Thyroid gland (tissue), 4 donors: ENCODE measurements around the gene U2SURP. TPM values are rescaled to one million over a fixed set of nuclear protein-coding genes. Genes with fewer than 3 reads are reported as not detected.
A peak's percentile ranks its signal among the peaks of the same experiment; 100 is the strongest.

Experiments
- DNase-seq, 2 donors: peaks; one replicate each; pipeline ENCODE4 v3.0.0-alpha.2; 2019
- H3K27ac ChIP-seq, 3 donors: fragments of 200-600 bp; sonication (generic); 1 replicate in 2 of 3; 2 replicates in 1 of 3; pipeline ENCODE4 v1.5.1; 2016 to 2019; ENCODE audit warnings: mild to moderate bottlenecking in 1 of 3, moderate library complexity in 1 of 3
- H3K27me3 ChIP-seq: fragments of 200-600 bp; sonication (generic); one replicate; pipeline ENCODE4 v1.5.1; 2019
- H3K36me3 ChIP-seq, 2 donors: fragments of 200-600 bp; sonication (generic); one replicate each; pipeline ENCODE4 v1.5.1; 2016 to 2019
- H3K4me1 ChIP-seq, 2 donors: fragments of 200-600 bp; sonication (generic); one replicate each; pipeline ENCODE4 v1.5.1; 2017 to 2019
- H3K4me3 ChIP-seq, 3 donors: fragments of 200-600 bp; sonication (generic); replicated peaks in 1 of 3; 1 replicate in 2 of 3; 2 replicates in 1 of 3; pipeline ENCODE4 v1.5.1; 2016; ENCODE audit warnings: mild to moderate bottlenecking in 1 of 3
- H3K9me3 ChIP-seq: fragments of 200-600 bp; sonication (generic); one replicate; pipeline ENCODE4 v1.5.1; 2017
- POLR2A ChIP-seq, 2 donors: fragments of 450-650 bp; IDR thresholded peaks; one replicate each; pipeline ENCODE4 v1.6.1; 2017; ENCODE audit warnings: antibody characterized with exemption in 2 of 2, mild to moderate bottlenecking in 2 of 2, moderate library complexity in 1 of 2
- WGBS, 2 donors: methylation state at CpG; one replicate each; pipeline ENCODE4 v1.1.5; 2017; 5-methylcytosine and 5-hydroxymethylcytosine counted together
- intact Hi-C: fragments of 100-400 bp; cut with DNase I; formaldehyde crosslinking; loops from one replicate; pipeline ENCODE4 v1.15.1; 2023
- total RNA-seq, 4 donors: library from RNA; depleted of rRNA; stranded (reverse); fragments of >200 nt; gene quantifications; one replicate each; pipeline ENCODE4 v1.2.3, GENCODE V29; 2016
- TF ChIP-seq, protein P1 (sequence below), 6 experiments: fragments of 200-600 bp in 3 of 6; fragments of 450-650 bp in 3 of 6; sonication (generic) in 3 of 6; IDR thresholded peaks; one replicate each; pipeline ENCODE4 v1.5.1; 2016 to 2019; ENCODE audit warnings: antibody characterized with exemption in 6 of 6, mild to moderate bottlenecking in 2 of 6, inconsistent platforms in 1 of 6, moderate library complexity in 1 of 6

The U2SURP gene
- total RNA-seq, 4 donors from 2014 or later, result 87.8 to 144 (median 102) TPM

DNA sequence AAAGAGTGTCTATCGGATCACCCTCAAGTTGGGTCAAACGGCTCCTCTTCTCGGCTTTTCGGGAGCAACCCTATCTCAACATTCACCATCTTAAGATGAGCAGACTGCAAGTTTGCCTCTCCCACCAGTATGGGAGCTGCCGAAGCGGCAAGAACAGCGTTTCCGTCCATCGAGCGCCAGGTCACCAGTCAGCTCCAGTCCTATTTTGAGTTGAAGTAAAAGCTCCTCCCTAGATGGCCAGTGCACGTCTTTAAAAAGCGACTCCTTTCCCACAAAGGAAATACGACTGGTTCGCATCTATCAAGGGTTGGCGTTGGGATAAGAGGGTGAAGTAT is 369 bp upstream of the U2SURP start:
- Histone ChIP-seq H3K27me3 (no peaks in the 10 kb centered on the region), H3K9me3 (no peaks in the 10 kb centered on the region), H3K4me1 (peaks cover 14 to 17% of the 10 kb centered on the region in 2 donors), H3K36me3 (no peaks in the 10 kb centered on the region), H3K27ac (peak overlapping the region; percentile 86 to 98 (median 93)), H3K4me3 (peak overlapping the region; percentile 30 to 80 (median 74))
- WGBS, 2 donors, result 0 to 3% methylated on average over 11 to 15 of the region's 15 CpGs
- TF ChIP-seq, protein P1, sequence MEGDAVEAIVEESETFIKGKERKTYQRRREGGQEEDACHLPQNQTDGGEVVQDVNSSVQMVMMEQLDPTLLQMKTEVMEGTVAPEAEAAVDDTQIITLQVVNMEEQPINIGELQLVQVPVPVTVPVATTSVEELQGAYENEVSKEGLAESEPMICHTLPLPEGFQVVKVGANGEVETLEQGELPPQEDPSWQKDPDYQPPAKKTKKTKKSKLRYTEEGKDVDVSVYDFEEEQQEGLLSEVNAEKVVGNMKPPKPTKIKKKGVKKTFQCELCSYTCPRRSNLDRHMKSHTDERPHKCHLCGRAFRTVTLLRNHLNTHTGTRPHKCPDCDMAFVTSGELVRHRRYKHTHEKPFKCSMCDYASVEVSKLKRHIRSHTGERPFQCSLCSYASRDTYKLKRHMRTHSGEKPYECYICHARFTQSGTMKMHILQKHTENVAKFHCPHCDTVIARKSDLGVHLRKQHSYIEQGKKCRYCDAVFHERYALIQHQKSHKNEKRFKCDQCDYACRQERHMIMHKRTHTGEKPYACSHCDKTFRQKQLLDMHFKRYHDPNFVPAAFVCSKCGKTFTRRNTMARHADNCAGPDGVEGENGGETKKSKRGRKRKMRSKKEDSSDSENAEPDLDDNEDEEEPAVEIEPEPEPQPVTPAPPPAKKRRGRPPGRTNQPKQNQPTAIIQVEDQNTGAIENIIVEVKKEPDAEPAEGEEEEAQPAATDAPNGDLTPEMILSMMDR (IDR thresholded peaks at IDR 0.05), result no peak
- no peak for TF ChIP-seq POLR2A (IDR thresholded peaks at IDR 0.05)
- intact Hi-C loops, result no loop called here
- DNase-seq, result no peak

GRCh38 chr3:143002083-143002712 is 828 bp downstream of the U2SURP start:
- TF ChIP-seq, protein P1 (IDR thresholded peaks at IDR 0.05), result no peak
- no peak for TF ChIP-seq POLR2A (IDR thresholded peaks at IDR 0.05)
- DNase-seq, result no peak
- Histone ChIP-seq H3K36me3 (no peaks in the 10 kb centered on the region), H3K9me3 (no peaks in the 10 kb centered on the region), H3K27ac (peak overlapping the region in 2 of 3 donors; percentile 86 to 98), H3K4me1 (peaks cover 14 to 17% of the 10 kb centered on the region in 2 donors), H3K4me3 (peak overlapping the region; percentile 33 to 75 (median 74)), H3K27me3 (no peaks in the 10 kb centered on the region)
- 0 to 2% methylated on average over 19 of the region's 19 CpGs for WGBS, 2 donors
- intact Hi-C loops, result no loop called here

DNA sequence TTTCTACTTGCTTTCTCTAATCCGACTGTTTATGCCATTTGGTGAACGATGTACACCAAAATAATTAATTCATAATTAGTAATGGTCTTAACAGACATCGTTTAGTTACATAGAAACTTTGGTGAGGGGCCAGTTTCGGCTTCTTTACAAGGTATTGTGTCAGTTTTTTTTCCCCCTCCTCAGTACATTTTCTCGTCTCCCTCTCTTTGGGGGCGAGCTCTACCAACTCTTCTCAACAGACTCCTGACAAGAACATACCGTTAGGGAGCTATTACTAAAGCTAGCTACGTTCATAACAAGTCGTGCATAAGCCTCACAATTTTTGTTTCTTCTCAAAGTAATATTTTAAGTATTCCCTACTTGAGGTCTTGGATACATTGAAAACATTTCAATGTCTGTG is 1.4 kb downstream of the U2SURP start:
- TF ChIP-seq POLR2A (IDR thresholded peaks at IDR 0.05), result no peak
- TF ChIP-seq, protein P1 (IDR thresholded peaks at IDR 0.05), result no peak
- Histone ChIP-seq H3K36me3 (no peaks in the 10 kb centered on the region), H3K4me3 (peak overlapping the region in 1 of 3 donors; percentile 74), H3K4me1 (peaks cover 14 to 17% of the 10 kb centered on the region in 2 donors), H3K9me3 (no peaks in the 10 kb centered on the region), H3K27me3 (no peaks in the 10 kb centered on the region), H3K27ac (no peak overlapping the region)
- 3 to 7% methylated on average over 9 of the region's 9 CpGs for WGBS, 2 donors
- intact Hi-C loops, result no loop called here
- no peak for DNase-seq

DNA sequence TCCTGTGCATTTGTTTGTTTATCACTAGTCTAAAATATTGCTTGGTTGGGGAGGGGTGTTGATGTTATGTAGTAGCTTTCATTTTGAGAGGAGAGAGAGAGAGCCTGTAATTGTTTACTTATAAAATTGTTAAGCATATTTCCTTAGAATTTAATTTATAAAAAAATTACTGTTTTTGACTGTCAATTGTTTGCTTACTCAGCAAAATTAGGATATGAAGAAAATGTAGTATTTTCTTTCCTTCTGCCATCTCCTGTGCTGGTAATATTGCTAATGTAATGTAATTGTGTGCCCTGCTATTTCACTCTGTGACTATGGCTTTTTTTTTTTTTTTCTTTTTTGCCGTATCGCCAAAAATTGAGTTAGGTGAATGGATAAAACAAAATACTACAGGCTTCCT is 3.5 kb downstream of the U2SURP start:
- H3K4me3 ChIP-seq, result no peak overlapping the region
- peaks cover 14 to 17% of the 10 kb centered on the region in 2 donors for H3K4me1 ChIP-seq
- H3K27ac ChIP-seq, result no peak overlapping the region
- H3K9me3 ChIP-seq, result no peaks in the 10 kb centered on the region
- intact Hi-C loops, result no loop called here
- TF ChIP-seq, protein P1 (IDR thresholded peaks at IDR 0.05), result no peak
- no peak for TF ChIP-seq POLR2A (IDR thresholded peaks at IDR 0.05)
- no peaks in the 10 kb centered on the region for H3K27me3 ChIP-seq
- DNase-seq, result no peak
- no peaks in the 10 kb centered on the region for H3K36me3 ChIP-seq
- WGBS, 2 donors, result 93 to 94% methylated on average over 2 of the region's 2 CpGs

GRCh38 chr3:143010024-143010423 is 8.7 kb downstream of the U2SURP start:
- peaks cover 0 to 6% of the 10 kb centered on the region in 2 donors for H3K36me3 ChIP-seq
- 81 to 89% methylated on average over 3 of the region's 3 CpGs for WGBS, 2 donors
- no peaks in the 10 kb centered on the region for H3K27me3 ChIP-seq
- H3K27ac ChIP-seq, result no peak overlapping the region
- intact Hi-C loops, result no loop called here
- no peak for DNase-seq
- H3K4me1 ChIP-seq, result no peaks in the 10 kb centered on the region
- H3K9me3 ChIP-seq, result no peaks in the 10 kb centered on the region
- TF ChIP-seq POLR2A (IDR thresholded peaks at IDR 0.05), result no peak
- TF ChIP-seq, protein P1 (IDR thresholded peaks at IDR 0.05), result no peak
- no peak overlapping the region for H3K4me3 ChIP-seq
